ENCODE data around the gene FRMPD2.

DNA sequence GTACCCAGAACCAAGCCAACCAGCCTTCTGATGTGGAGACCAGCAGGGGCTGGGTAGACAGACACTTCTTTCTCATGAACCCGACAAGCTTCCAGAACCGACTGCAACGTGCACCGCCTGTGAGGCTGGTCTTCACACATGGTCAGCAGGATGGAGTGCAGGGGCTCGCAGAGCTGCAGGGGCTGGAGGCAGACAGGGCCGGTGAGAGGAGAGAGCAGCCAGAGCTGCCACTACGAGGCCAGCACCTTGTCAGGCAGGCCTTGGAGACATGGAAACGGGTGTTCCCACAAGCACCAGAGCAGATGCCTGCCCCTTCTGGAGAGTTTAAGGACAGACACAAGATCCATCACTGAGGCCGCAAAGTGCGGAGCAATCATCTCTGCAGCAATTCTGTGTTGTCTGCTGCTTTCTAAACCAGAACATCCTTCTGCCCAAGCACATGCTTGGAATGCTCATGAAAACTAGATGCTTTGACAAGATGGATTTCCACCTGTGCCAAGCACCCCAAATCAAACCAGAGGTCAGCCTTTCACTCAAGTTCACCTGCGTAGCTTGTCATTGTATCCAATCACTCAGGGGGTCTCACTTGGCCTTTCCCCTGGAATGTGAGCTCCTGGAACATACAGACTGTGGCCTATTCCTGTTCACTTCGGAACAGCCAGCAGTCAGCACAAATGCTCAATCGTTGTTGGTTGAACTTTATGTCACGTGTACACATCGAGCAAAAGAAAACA lies 32.2 kb downstream of the FRMPD2 start:
- TF ChIP-seq, protein P1, sequence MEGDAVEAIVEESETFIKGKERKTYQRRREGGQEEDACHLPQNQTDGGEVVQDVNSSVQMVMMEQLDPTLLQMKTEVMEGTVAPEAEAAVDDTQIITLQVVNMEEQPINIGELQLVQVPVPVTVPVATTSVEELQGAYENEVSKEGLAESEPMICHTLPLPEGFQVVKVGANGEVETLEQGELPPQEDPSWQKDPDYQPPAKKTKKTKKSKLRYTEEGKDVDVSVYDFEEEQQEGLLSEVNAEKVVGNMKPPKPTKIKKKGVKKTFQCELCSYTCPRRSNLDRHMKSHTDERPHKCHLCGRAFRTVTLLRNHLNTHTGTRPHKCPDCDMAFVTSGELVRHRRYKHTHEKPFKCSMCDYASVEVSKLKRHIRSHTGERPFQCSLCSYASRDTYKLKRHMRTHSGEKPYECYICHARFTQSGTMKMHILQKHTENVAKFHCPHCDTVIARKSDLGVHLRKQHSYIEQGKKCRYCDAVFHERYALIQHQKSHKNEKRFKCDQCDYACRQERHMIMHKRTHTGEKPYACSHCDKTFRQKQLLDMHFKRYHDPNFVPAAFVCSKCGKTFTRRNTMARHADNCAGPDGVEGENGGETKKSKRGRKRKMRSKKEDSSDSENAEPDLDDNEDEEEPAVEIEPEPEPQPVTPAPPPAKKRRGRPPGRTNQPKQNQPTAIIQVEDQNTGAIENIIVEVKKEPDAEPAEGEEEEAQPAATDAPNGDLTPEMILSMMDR (IDR thresholded peaks at IDR 0.05; ENCODE audit: borderline replicate concordance, extremely low read depth, low read length, poor library complexity, severe bottlenecking) = no peak
- no peak for TF ChIP-seq EZH2 (IDR thresholded peaks at IDR 0.05; ENCODE audit: borderline replicate concordance, low read depth, low read length, severe bottlenecking)

Measured in DND-41 (cell line).